Measurements from ENCODE around the gene DENND5A.
"Not testable (repeated sequence)": the region's sequence is repeated elsewhere in the genome, so short reads cannot be mapped to it uniquely, and the experiment has no call there.

Gene DENND5A

GRCh38 chr11:9170450-9170849, 94.7 kb downstream of the DENND5A start:
- no peak for DNase-seq

DNA sequence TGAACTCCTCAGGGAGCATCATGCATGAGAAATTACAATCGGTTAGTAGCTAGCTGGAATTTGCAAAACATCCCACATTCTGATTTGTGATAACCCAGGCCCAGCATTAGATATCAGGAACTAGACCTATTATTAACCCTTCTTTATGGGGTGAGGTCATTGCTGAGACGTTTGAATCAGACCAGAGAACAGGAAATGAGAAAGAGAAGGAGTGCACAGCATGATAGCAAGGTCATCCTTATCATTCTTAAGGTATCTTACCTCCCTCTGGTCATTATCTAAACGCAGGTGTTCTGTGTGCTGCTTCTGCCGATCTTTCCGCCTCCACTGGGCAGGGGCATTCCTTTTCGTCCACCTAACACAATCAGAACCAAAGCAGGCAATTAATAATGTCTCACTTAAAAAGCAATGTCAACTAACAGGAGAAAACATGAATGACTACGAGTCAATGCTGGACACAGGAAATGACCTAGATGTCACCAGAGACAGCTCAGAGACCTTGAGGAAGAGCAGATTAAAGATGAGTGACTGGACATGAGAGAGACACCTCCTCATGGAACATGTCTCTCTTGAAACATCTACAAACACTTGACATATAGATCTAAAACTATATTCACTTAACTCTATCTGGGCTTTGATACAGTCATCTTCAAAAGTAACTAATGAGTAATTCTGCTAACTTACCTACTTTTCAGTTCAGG, 95.4 kb downstream of the DENND5A start:
- no peak for DNase-seq

DNA sequence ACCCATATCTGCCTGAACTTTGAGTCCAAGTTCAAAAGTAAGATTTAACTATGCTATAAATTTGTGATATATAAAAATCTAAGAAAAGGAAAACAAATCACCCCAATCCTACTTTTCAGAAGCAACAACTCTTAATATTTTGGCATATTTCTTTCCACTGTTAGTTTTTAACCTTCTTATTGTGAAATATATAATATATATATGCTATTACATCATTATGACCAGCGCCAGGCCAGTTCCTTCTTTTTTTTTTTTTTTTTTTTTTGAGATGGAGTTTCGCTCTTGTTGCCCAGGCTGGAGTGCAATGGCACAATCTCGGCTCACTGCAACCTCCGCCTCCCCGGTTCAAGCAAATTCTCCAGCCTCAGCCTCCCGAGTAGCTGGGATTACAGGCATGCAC, 103.2 kb downstream of the DENND5A start:
- DNase-seq, result not testable (repeated sequence)

DNA sequence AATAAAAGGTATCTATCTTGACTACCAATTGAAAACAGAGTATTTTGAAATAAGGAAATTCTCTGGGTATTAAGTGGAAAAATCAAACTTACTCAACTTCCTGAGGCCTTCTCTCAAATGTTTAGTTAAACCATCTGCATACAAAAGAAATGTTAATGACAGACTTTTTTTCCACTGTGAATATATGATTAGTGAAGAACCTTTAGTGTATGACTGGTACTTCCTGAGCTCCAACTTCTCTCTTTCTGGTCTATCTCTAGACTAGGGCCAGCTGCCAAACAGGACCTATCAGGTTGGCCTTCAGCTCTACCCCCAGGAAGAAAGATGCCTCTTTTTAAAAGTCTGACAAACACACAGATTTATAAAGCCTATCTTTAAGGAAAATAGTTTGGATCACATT, 105.0 kb downstream of the DENND5A start:
- no peak for DNase-seq

DNA sequence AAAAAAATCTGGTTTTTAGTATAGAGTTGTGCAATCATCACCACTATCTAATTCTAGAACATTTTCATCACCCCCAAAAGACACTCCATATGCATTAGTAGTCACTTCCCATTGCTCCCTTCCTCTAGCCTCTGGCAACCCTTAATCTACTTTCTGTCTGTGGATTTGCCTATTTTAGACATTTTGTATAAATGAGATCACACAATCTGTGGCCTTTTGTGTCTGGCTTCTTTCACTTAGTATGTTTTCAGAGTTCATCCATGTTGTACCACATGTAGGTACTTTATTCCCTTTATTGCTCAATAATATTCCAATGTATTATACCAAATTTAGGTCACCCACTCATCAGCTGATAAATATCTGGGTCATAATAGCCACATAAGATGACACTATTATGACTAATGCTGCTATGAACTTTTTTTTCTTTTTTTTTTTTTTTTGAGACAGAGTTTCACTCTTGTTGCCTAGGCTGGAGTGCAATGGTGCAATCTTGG, 106.2 kb downstream of the DENND5A start:
- DNase-seq, result no peak

- DNase-seq, result no peak
Observed at GRCh38 chr11:9155930-9156329, 109.2 kb downstream of the DENND5A start.

DNA sequence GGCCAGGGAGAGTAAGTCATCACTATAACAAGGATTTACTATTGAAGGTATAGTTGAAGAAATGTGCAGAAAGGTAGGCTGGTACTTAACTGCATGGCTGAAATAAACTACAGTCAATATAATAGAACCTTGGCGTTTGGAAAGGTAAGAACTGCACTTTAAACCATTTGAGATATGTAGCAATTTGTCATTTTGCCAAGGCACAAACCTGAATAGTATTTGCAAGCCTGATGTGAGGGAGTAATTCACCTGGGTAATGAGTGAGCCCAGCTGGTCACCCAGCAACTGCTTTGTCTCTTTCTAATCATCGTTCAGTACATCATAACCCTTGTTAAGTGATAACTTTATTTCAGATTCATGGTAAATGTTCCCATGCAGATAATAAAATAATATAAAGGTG, 111.5 kb downstream of the DENND5A start:
- DNase-seq, result no peak

- DNase-seq, result no peak
Observed at GRCh38 chr11:9151631-9152030, 113.5 kb downstream of the DENND5A start.

DNA sequence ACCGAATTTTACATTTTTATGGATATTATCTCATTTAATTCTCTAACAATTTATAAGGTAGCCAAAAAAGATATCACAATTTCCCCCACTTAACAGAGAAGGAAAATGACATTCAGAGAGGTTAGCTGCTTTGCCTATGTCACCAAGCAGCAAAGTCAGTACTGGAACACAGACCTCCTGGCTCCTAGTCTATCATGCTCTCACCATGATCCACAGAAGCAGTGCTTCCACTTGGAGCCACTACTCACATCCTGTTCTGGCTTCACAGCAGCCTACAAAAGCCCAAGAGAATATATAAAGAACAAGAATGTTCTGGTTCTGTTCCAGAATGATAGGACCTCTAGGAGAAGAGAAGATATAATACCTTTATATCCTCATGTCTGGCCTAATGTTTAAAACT, 114.2 kb downstream of the DENND5A start:
- DNase-seq, result no peak

DNA sequence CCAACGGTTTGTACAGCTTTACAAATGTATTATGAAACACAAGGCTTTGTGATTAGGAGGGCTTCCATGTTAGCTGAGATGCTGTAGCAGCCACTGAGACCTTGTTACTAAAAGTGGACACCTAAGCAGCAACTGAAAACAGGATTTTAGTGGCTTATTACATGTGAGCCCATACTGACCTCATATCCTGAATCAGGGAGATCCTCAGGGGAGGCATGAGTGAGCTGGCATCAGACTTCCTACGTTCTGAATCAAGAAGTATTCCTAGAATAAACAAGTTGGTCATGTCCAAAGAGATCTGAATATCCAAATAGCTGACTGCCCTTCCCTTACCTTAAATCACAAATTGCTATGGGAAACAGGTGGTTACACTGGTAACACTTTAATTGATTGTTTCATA, 114.6 kb downstream of the DENND5A start:
- no peak for DNase-seq

DNA sequence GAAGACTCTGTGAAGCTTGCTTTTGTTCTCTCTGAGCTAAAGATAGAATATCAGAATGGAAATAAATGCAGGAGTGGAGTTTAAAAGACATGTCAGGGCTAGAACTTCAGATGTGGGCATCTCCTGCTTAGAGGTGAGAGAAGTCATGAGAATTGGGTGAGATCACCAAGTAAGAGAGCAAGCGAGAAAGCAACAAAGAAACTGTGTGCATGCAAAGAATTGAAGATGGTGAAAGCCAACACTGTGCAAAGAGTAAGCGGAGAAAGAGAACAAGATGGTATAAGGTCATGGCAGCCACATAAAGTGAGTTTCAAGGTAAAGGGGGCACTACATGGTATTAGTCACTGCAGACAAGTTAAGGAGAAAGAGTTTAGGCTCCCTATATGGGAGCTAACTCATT, 116.4 kb downstream of the DENND5A start:
- DNase-seq, result no peak

DNA sequence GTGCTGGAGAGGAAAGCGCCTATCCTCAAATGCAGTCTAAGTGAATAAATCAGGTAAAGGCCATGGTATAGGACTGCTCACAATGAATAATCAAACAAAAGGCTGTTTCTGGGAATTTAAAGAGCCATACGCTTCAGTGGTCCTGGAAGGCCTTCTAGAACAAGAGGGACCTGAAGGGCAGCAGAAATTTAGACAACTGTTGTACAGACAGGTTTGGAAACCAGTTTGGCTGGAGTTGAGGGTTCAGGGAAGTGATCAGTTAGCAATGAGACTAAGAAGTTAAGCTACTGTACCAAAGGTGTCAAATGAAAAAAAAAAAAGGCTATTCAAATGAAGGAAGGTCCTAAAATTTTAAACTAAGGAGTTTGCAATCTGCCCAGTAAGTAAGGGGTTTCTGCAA, 117.1 kb downstream of the DENND5A start:
- no peak for DNase-seq

- no peak for DNase-seq
Observed at GRCh38 chr11:9146477-9146876, 118.7 kb downstream of the DENND5A start.

DNA sequence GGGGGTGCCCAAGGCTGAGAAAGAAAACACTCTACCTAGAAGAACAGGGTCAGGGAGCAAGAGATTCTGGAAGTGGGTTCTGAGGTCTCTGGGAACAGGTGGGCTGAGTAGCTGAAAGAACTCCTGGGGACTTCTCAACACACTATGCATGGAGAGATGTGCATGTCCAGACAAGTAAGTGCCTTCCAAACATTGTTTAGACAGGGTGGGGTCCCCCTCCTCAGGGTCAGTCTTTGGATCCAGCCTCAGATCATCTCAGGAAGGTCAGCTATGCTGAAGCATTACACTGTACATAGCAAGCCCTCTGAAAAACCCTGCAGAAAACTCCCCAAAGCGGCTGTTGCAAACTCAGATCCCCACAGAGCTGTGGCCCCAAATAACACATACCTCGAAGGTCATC, 119.9 kb downstream of the DENND5A start:
- DNase-seq, result no peak

DNA sequence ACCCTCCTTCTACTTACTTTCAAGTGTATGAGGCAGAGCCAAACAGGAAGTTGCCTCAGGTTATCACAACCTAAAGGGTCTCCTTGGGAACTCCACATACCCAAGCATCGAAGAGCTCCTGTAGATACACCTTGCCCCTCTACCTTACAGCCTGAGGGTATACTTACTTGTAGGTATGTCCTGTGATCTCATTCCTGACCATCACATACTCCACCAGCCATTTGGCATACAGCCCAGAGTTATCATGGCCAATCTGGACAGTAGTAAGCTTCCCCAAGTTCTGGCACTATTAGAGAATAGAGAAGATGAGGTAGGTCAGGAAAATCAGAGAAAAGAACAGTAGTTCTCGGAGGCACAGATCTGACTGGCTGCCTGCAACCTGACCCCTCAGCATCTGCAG, 120.3 kb downstream of the DENND5A start:
- no peak for DNase-seq

GRCh38 chr11:9143721-9144120, 121.4 kb downstream of the DENND5A start:
- DNase-seq, result no peak

- DNase-seq, result no peak
Observed at GRCh38 chr11:9142732-9143131, 122.4 kb downstream of the DENND5A start.

DNA sequence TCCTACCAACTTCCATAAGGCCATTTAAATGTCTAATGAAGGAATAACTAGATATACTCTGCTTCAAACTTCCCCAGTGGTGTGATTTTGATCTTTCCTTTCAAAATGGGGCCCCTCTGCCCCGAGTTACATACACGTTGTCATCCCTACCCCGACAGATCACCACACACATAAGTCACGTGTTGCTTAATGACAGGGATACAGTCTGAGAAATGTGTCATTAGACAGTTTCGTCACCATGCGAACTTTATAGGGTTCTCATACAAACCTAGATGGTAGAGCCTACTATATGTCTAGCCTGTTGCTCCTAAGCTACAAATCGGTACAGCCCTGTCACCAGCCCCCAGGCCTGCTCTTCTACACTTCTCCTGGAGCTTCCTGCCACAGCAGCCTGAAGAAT, 124.0 kb downstream of the DENND5A start:
- DNase-seq, result no peak

DNA sequence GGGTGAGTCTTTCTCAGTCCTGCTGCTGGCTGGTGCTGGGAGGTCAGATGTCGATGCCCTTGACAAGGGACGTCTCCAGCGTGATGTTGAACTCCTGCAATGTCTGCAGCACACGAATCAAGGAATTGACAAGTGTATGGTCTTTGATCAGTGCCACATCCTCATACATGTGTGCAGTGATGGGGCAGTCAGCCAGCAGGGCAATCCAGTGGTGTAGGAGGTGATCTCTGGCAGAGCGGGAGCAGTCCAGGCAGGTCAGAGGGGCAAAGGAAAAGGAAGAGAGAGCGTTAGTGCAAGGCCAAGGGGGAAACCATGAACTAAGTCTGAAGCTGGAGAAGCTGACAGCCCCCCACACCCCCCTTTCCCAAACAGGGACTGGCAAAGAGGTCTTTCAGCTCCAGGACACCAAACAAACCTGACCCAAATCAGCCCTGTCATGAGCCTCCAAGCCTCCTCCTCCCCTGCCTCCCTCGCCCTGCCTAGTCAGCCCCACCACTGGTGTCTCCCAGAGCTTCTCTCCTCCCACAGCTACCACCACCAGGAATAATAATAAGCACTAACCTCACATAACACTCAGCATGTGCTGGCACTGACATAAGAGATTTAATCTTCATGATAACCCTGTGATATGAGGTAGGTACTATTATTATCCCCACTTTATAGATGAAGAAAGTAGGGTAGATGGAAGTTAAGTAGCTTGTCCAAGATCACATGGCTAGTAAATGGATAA, 125.4 kb downstream of the DENND5A start:
- DNase-seq, result no peak

- DNase-seq, result peak; percentile 54
Observed at GRCh38 chr11:9138612-9139579, 126.3 kb downstream of the DENND5A start.

DNA sequence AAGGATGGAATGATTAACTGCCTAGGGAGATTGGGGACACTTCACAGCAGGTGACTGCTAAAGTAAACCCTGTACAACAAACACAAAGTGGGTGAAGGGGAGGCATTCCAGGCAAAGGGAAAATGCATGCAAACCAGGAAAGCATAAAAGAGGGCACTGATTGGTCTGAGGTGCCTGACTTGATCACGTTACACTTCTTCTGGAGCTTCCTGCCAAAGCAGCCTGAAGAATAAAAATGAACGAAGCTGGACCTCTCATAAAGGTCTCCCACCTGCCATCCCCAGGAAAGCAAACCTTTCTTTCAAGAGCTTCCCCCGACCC, 127.1 kb downstream of the DENND5A start:
- DNase-seq, result no peak

GRCh38 chr11:9137293-9138132, 127.6 kb downstream of the DENND5A start:
- peak; percentile 73 for DNase-seq

DNA sequence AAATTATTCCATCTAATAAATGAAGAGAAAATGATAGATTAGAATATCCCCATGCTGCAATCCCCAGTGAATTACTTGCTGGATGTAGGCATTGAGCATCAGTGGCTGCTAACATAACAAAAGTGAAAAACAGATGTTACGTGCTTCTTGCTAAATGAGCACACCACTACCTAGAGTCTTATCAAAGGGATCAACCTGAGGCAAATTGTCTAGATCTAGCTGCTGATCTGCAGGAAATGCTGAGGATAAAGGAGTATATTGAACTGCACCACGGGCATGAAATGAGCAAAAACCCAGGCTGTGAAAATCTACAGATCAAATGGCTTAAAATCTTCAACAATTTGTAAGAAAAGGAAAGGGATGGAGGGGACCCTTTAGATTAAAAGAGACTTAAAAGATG, 128.4 kb downstream of the DENND5A start:
- no peak for DNase-seq

Measured in NCI-H2171 (cell line).